Sigmoid colon (tissue), 4 donors: ENCODE measurements around the gene TBX19.

Source experiments
- CTCF ChIP-seq, 4 experiments: fragments of 450-650 bp in 3 of 4; fragments of 200-600 bp in 1 of 4; IDR thresholded peaks; one replicate each; pipeline ENCODE4 v1.5.1; 2016 to 2019; ENCODE audit warnings: antibody characterized with exemption in 4 of 4, mild to moderate bottlenecking in 3 of 4, moderate library complexity in 2 of 4
- EP300 ChIP-seq, 4 donors: sonication (generic); formaldehyde crosslinking; IDR thresholded peaks; one replicate each; pipeline ENCODE4 v1.6.1; 2017; ENCODE audit warnings: antibody characterized with exemption in 4 of 4
- POLR2A ChIP-seq, 2 donors: fragments of 450-650 bp; IDR thresholded peaks; one replicate each; pipeline ENCODE4 v1.6.1; 2016; ENCODE audit warnings: antibody characterized with exemption in 2 of 2, mild to moderate bottlenecking in 2 of 2, moderate library complexity in 2 of 2
- POLR2AphosphoS5 ChIP-seq, 4 donors: sonication (generic); formaldehyde crosslinking; IDR thresholded peaks; one replicate each; pipeline ENCODE4 v1.6.1; 2017; ENCODE audit warnings: antibody characterized with exemption in 4 of 4

GRCh38 chr1:168338589-168339503 is 58.2 kb downstream of the TBX19 start:
- TF ChIP-seq EP300 (IDR thresholded peaks at IDR 0.05) (no peak), POLR2A (IDR thresholded peaks at IDR 0.05) (no peak), CTCF (IDR thresholded peaks at IDR 0.05) (no peak), POLR2AphosphoS5 (IDR thresholded peaks at IDR 0.05) (no peak)
